Measurements from ENCODE around the gene SAXO2. TPM values are rescaled to one million over a fixed set of nuclear protein-coding genes. Genes with fewer than 3 reads are reported as not detected.

SAXO2 gene
- total RNA-seq: under 0.01 and 0.50 TPM in 2 replicates

GRCh38 chr15:82262422-82263026, at the start of gene SAXO2, which contains the start of gene EFL1:
Gene SAXO2 (plus strand): TSS chr15:82262818. CDS start chr15:82262880, 62 bp downstream.
Gene EFL1 (minus strand): TSS chr15:82262734. CDS start chr15:82261778, 956 bp downstream.

Other genes with a start within 250 kb of the SAXO2 start
- 7.9 and 9.1 TPM in 2 replicates for gene MEX3B, start 216.8 kb upstream of the SAXO2 start, total RNA-seq
- 8.1 and 8.3 TPM in 2 replicates for gene EFL1, start 84 bp upstream of the SAXO2 start, total RNA-seq
- gene GOLGA6L10, start 86.7 kb downstream of the SAXO2 start, total RNA-seq: under 0.01 and 0.34 TPM in 2 replicates
- 0.59 and 1.2 TPM in 2 replicates for gene GOLGA6L9, start 167.0 kb downstream of the SAXO2 start, total RNA-seq